ENCODE data around the gene RERE. TPM values are rescaled to one million over a fixed set of nuclear protein-coding genes. Genes with fewer than 3 reads are reported as not detected.

RERE gene
- total RNA-seq, 1 donor from 2014 or later, result 124 TPM

GRCh38 chr1:8402109-8402710 is 415.2 kb downstream of the RERE start:
- H3K36me3 ChIP-seq (ENCODE audit: insufficient read depth, low read length), result peaks cover 5% of the 10 kb centered on the region
- H4K20me1 ChIP-seq (ENCODE audit: insufficient read depth, low read length), result peaks cover 5% of the 10 kb centered on the region
- DNase-seq (ENCODE audit: low read depth), result no peak
- peaks cover 15% of the 10 kb centered on the region for H3K4me1 ChIP-seq (ENCODE audit: insufficient read depth, low read length)
- peaks cover 73% of the 10 kb centered on the region for H3K79me2 ChIP-seq (ENCODE audit: insufficient read depth, low read length)
- no peak for FAIRE-seq
- Mint-ChIP-seq H3K36me3 (ENCODE audit: low read depth, unreplicated experiment) (peaks cover 19% of the 10 kb centered on the region), H3K27me3 (ENCODE audit: low read depth, unreplicated experiment) (no peaks in the 10 kb centered on the region), H3K27ac (ENCODE audit: unreplicated experiment) (no peak overlapping the region), H3K9me3 (ENCODE audit: unreplicated experiment) (peaks cover 1% of the 10 kb centered on the region), H3K4me1 (ENCODE audit: low read depth, unreplicated experiment) (peaks cover 19% of the 10 kb centered on the region), H3K4me3 (ENCODE audit: unreplicated experiment) (no peak overlapping the region)
- no peaks in the 10 kb centered on the region for H3K9me3 ChIP-seq (ENCODE audit: insufficient read depth, low read depth, low read length)
- no peak overlapping the region for H3K9ac ChIP-seq (ENCODE audit: low read length)
- no peak overlapping the region for H2AFZ ChIP-seq (ENCODE audit: low read depth, low read length)
- H3K27ac ChIP-seq (ENCODE audit: low read depth, low read length), result no peak overlapping the region
- H3K27me3 ChIP-seq (ENCODE audit: insufficient read depth, low read length), result no peaks in the 10 kb centered on the region
- TF ChIP-seq EZH2 (IDR thresholded peaks at IDR 0.05; ENCODE audit: insufficient read depth, low read length) (no peak), CTCF (IDR thresholded peaks at IDR 0.05; ENCODE audit: insufficient read depth, low read depth, low read length) (no peak)
- H3K4me3 ChIP-seq (ENCODE audit: insufficient read depth, low read depth, low read length), result no peak overlapping the region
- no peak overlapping the region for H3K4me2 ChIP-seq (ENCODE audit: low read length)

GRCh38 chr1:8398677-8399076 is 418.8 kb downstream of the RERE start:
- Mint-ChIP-seq H3K36me3 (ENCODE audit: low read depth, unreplicated experiment) (peaks cover 9% of the 10 kb centered on the region), H3K27ac (ENCODE audit: unreplicated experiment) (no peak overlapping the region), H3K9me3 (ENCODE audit: unreplicated experiment) (no peaks in the 10 kb centered on the region), H3K4me3 (ENCODE audit: unreplicated experiment) (no peak overlapping the region), H3K27me3 (ENCODE audit: low read depth, unreplicated experiment) (no peaks in the 10 kb centered on the region), H3K4me1 (ENCODE audit: low read depth, unreplicated experiment) (peaks cover 46% of the 10 kb centered on the region)
- Histone ChIP-seq H4K20me1 (ENCODE audit: insufficient read depth, low read length) (no peaks in the 10 kb centered on the region), H3K9ac (ENCODE audit: low read length) (no peak overlapping the region), H3K9me3 (ENCODE audit: insufficient read depth, low read depth, low read length) (no peaks in the 10 kb centered on the region), H3K4me2 (ENCODE audit: low read length) (no peak overlapping the region), H2AFZ (ENCODE audit: low read depth, low read length) (no peak overlapping the region), H3K27me3 (ENCODE audit: insufficient read depth, low read length) (no peaks in the 10 kb centered on the region), H3K27ac (ENCODE audit: low read depth, low read length) (peak overlapping the region; percentile 98), H3K4me3 (ENCODE audit: insufficient read depth, low read depth, low read length) (no peak overlapping the region), H3K4me1 (ENCODE audit: insufficient read depth, low read length) (peaks cover 43% of the 10 kb centered on the region), H3K36me3 (ENCODE audit: insufficient read depth, low read length) (peaks cover 5% of the 10 kb centered on the region), H3K79me2 (ENCODE audit: insufficient read depth, low read length) (peaks cover 49% of the 10 kb centered on the region)
- no peak for FAIRE-seq
- TF ChIP-seq EZH2 (IDR thresholded peaks at IDR 0.05; ENCODE audit: insufficient read depth, low read length), result no peak
- peak; percentile 12 for TF ChIP-seq CTCF (IDR thresholded peaks at IDR 0.05; ENCODE audit: insufficient read depth, low read depth, low read length)
- DNase-seq (ENCODE audit: low read depth), result no peak

- no peaks in the 10 kb centered on the region for H3K9me3 Mint-ChIP-seq (ENCODE audit: unreplicated experiment)
These were observed 419.4 kb downstream of the RERE start for GRCh38 chr1:8398086-8398485.

More at GRCh38 chr1:8398086-8398485, 419.4 kb downstream of the RERE start:
- Mint-ChIP-seq H3K4me1 (ENCODE audit: low read depth, unreplicated experiment) (peaks cover 46% of the 10 kb centered on the region), H3K27me3 (ENCODE audit: low read depth, unreplicated experiment) (no peaks in the 10 kb centered on the region), H3K4me3 (ENCODE audit: unreplicated experiment) (no peak overlapping the region), H3K27ac (ENCODE audit: unreplicated experiment) (peak overlapping the region; percentile 91), H3K36me3 (ENCODE audit: low read depth, unreplicated experiment) (peaks cover 10% of the 10 kb centered on the region)
- FAIRE-seq (no peak), DNase-seq (ENCODE audit: low read depth) (no peak)
- Histone ChIP-seq H2AFZ (ENCODE audit: low read depth, low read length) (no peak overlapping the region), H3K27ac (ENCODE audit: low read depth, low read length) (peak overlapping the region; percentile 98), H3K79me2 (ENCODE audit: insufficient read depth, low read length) (peaks cover 55% of the 10 kb centered on the region), H3K36me3 (ENCODE audit: insufficient read depth, low read length) (peaks cover 5% of the 10 kb centered on the region), H3K4me2 (ENCODE audit: low read length) (peak overlapping the region; percentile 80), H3K4me1 (ENCODE audit: insufficient read depth, low read length) (peaks cover 43% of the 10 kb centered on the region), H4K20me1 (ENCODE audit: insufficient read depth, low read length) (no peaks in the 10 kb centered on the region), H3K9me3 (ENCODE audit: insufficient read depth, low read depth, low read length) (no peaks in the 10 kb centered on the region), H3K9ac (ENCODE audit: low read length) (peak overlapping the region; percentile 84), H3K4me3 (ENCODE audit: insufficient read depth, low read depth, low read length) (no peak overlapping the region), H3K27me3 (ENCODE audit: insufficient read depth, low read length) (no peaks in the 10 kb centered on the region)
- TF ChIP-seq EZH2 (IDR thresholded peaks at IDR 0.05; ENCODE audit: insufficient read depth, low read length), result no peak
- no peak for TF ChIP-seq CTCF (IDR thresholded peaks at IDR 0.05; ENCODE audit: insufficient read depth, low read depth, low read length)
